Neutrophil (primary cell): ENCODE results near the gene RAB21.

Experiments
- H3K27ac ChIP-seq: fragments of 200-600 bp; sonication (generic); 2 replicates; pipeline ENCODE4 v1.5.1; 2016; ENCODE audit warnings: mild to moderate bottlenecking, moderate library complexity
- H3K27me3 ChIP-seq: fragments of 200-600 bp; sonication (generic); 2 replicates; pipeline ENCODE4 v1.6.0; 2016; ENCODE audit warnings: mild to moderate bottlenecking
- H3K36me3 ChIP-seq: fragments of 200-600 bp; sonication (generic); 2 replicates; pipeline ENCODE4 v1.5.1; 2017
- H3K4me1 ChIP-seq, 2 experiments: fragments of 200-600 bp in 1 of 2; sonication (generic) in 1 of 2; 1 replicate in 1 of 2; 2 replicates in 1 of 2; pipeline versions ENCODE4 v1.5.1 to v1.6.1; 2013 to 2016; ENCODE audit warnings: low read depth in 1 of 2, low read length in 1 of 2, mild to moderate bottlenecking in 1 of 2, moderate library complexity in 1 of 2; ENCODE audit not compliant: control insufficient read depth in 1 of 2, insufficient read depth in 1 of 2
- H3K4me3 ChIP-seq, 2 experiments: fragments of 200-600 bp in 1 of 2; sonication (generic) in 1 of 2; 1 replicate in 1 of 2; 2 replicates in 1 of 2; pipeline ENCODE4 v1.5.1; 2013 to 2016; ENCODE audit warnings: low read depth in 1 of 2, low read length in 1 of 2, mild to moderate bottlenecking in 1 of 2, moderate library complexity in 1 of 2
- H3K9me3 ChIP-seq: fragments of 200-600 bp; sonication (generic); 2 replicates; pipeline ENCODE4 v1.5.1; 2016
- TF ChIP-seq, protein P1 (sequence below): fragments of 200-600 bp; sonication (generic); IDR thresholded peaks from 2 replicates; pipeline ENCODE4 v1.5.1; 2016; ENCODE audit warnings: antibody characterized with exemption

RAB21 gene

DNA sequence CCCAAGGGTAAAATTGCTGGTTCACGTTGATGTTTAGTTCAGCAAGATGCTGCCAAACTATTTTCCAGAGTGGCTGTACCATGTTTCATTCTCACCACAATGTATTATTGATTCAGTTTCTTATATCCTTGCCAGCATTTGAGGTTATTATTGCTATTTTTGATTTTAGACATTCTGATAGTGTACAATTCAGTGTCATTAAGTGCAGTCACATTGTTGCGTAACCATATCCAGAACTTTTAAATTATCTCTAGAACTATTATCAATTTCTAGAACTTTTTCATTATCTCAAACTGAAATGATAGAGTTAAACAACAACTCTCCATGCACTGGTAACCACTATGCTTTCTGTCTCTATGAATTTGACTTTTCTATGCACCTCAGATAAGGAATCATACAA, 74.2 kb downstream of the RAB21 start:
- H3K36me3 ChIP-seq, result no peaks in the 10 kb centered on the region
- H3K4me3 ChIP-seq, result no peak overlapping the region
- no peak overlapping the region for H3K27ac ChIP-seq
- TF ChIP-seq, protein P1, sequence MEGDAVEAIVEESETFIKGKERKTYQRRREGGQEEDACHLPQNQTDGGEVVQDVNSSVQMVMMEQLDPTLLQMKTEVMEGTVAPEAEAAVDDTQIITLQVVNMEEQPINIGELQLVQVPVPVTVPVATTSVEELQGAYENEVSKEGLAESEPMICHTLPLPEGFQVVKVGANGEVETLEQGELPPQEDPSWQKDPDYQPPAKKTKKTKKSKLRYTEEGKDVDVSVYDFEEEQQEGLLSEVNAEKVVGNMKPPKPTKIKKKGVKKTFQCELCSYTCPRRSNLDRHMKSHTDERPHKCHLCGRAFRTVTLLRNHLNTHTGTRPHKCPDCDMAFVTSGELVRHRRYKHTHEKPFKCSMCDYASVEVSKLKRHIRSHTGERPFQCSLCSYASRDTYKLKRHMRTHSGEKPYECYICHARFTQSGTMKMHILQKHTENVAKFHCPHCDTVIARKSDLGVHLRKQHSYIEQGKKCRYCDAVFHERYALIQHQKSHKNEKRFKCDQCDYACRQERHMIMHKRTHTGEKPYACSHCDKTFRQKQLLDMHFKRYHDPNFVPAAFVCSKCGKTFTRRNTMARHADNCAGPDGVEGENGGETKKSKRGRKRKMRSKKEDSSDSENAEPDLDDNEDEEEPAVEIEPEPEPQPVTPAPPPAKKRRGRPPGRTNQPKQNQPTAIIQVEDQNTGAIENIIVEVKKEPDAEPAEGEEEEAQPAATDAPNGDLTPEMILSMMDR, result no peak
- no peaks in the 10 kb centered on the region for H3K9me3 ChIP-seq
- H3K27me3 ChIP-seq, result no peaks in the 10 kb centered on the region
- peaks cover 5 to 6% of the 10 kb centered on the region in 2 experiments for H3K4me1 ChIP-seq

DNA sequence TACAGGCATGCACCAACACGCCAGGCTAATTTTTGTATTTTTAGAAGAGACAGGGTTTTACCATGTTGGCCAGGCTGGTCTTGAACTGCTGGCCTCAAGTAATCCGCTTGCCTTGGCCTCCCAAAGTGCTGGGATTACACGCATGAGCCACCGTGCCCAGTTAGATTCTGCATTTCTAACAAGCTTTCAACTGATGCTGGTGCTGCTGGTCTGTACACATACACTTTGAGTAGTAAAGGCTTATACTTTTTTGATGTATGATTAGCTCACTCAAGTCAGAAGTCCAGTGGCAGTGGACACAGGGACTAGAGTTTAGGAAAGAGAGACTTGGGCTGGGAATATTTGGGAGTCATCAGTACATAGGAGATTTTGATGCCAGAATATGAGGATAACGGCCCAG, 82.7 kb downstream of the RAB21 start:
- Histone ChIP-seq H3K9me3 (no peaks in the 10 kb centered on the region), H3K4me1 (peaks cover 29 to 32% of the 10 kb centered on the region in 2 experiments), H3K4me3 (no peak overlapping the region), H3K36me3 (no peaks in the 10 kb centered on the region), H3K27me3 (no peaks in the 10 kb centered on the region), H3K27ac (no peak overlapping the region)
- TF ChIP-seq, protein P1, result no peak

DNA sequence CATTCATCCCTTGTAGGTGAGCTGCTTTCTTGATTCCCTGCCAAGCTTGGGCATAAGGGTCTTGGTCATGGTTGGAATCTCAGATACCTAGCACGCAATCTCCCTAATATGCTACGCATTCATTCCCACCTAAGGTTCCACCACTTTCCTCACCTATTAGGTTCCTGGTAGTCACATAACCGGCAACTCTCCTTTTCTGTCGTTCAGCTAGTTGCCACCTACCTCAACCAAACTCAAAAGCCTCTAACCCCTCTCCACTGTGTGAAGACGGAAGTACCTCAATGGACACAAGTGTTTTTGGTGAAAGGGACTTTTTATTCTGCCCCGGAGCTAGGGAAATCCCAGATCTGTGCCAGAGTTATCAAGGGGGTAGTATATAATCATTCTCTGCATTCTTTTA, 83.6 kb downstream of the RAB21 start:
- H3K27me3 ChIP-seq, result no peaks in the 10 kb centered on the region
- peak overlapping the region; percentile 96 for H3K27ac ChIP-seq
- TF ChIP-seq, protein P1, result no peak
- peaks cover 30 to 34% of the 10 kb centered on the region in 2 experiments for H3K4me1 ChIP-seq
- H3K36me3 ChIP-seq, result no peaks in the 10 kb centered on the region
- H3K9me3 ChIP-seq, result no peaks in the 10 kb centered on the region
- no peak overlapping the region for H3K4me3 ChIP-seq

DNA sequence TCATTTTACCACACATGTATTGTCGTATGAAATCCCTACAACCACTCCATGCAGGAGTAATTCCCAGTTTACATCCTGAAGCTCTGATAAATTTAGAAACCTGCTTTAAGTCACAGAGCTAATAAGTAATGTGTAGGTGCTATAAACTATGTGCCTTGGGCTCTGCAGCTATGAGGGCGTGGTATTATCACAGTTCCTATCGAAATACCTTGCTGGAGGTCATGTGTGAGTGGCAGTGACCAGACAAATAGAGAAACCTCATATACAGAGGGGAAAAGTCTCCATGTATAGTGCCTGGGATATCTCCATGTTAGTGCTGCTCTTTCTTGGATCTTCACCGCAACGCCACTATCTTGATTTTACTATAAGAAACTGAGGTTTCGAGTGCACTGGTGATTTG, 84.0 kb downstream of the RAB21 start:
- Histone ChIP-seq H3K4me1 (peaks cover 30 to 34% of the 10 kb centered on the region in 2 experiments), H3K27ac (peak overlapping the region; percentile 96), H3K36me3 (no peaks in the 10 kb centered on the region), H3K4me3 (peak overlapping the region; percentile 67 to 90), H3K9me3 (no peaks in the 10 kb centered on the region), H3K27me3 (no peaks in the 10 kb centered on the region)
- TF ChIP-seq, protein P1, result no peak

DNA sequence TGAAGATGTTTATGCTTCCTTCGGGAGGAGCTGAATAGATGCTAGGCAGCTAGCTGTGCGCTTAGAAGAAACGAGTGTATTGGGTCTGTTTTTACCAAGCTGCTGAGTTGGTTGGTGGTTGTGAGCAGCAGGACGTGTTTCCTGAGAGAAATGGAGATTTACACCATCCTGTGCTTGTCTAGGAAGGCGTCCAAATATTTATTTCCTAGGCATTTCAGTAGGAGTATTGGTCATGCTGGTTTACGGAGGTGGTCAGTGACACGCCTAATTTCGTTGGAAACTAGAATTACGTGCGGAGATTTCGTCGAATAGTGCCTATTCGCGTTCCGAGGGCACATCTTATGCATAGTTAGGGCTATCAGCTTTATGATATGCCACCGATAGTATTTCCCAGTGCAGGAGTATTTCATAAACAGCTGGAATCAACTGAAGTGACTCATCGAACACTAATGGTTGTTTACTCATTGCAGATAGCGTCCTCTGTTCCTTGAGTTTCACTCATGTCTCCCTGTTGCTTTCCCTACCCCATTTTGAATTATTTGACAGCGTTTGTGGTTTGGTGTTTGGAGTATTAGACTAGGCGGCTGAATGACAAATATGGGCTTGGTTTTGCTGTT, 85.7 kb downstream of the RAB21 start:
- H3K27ac ChIP-seq, result peak overlapping the region; percentile 96
- TF ChIP-seq, protein P1, result no peak
- H3K9me3 ChIP-seq, result no peaks in the 10 kb centered on the region
- no peaks in the 10 kb centered on the region for H3K27me3 ChIP-seq
- H3K36me3 ChIP-seq, result no peaks in the 10 kb centered on the region
- peaks cover 32 to 41% of the 10 kb centered on the region in 2 experiments for H3K4me1 ChIP-seq
- peak overlapping the region; percentile 67 to 90 for H3K4me3 ChIP-seq
